HG03108 (cell line): ENCODE data around the gene KHK.
"Not testable (repeated sequence)": the region's sequence is repeated elsewhere in the genome, so short reads cannot be mapped to it uniquely, and the experiment has no call there.

ENCODE experiments used
- ATAC-seq: cut with Tn5 transposase; IDR thresholded peaks from one replicate; pipeline ENCODE4 v1.9.1; 2021; ENCODE audit warnings: moderate library complexity; ENCODE audit not compliant: unreplicated experiment

The KHK gene

GRCh38 chr2:27059141-27059820 lies 27.3 kb upstream of the KHK start:
- no peak for ATAC-seq

- ATAC-seq = no peak
Observed at GRCh38 chr2:27060323-27060722, 26.2 kb upstream of the KHK start.

GRCh38 chr2:27065128-27065527 lies 21.4 kb upstream of the KHK start:
- ATAC-seq = no peak

- no peak for ATAC-seq
Observed at GRCh38 chr2:27067385-27067784, 19.2 kb upstream of the KHK start.

GRCh38 chr2:27069436-27069835 lies 17.1 kb upstream of the KHK start:
- ATAC-seq = no peak

- no peak for ATAC-seq
Observed at GRCh38 chr2:27069961-27070618, 16.5 kb upstream of the KHK start.

GRCh38 chr2:27070653-27071276 lies 15.8 kb upstream of the KHK start:
- peak; percentile 5 for ATAC-seq

- ATAC-seq = peak; percentile 84
Observed at GRCh38 chr2:27071277-27071989, 15.1 kb upstream of the KHK start, which contains the start of gene OST4. OST4 (minus strand) TSS chr2:27071654.

GRCh38 chr2:27071990-27072830 lies 14.4 kb upstream of the KHK start:
- no peak for ATAC-seq

GRCh38 chr2:27072920-27073319 lies 13.7 kb upstream of the KHK start:
- no peak for ATAC-seq

- ATAC-seq = no peak
Observed at GRCh38 chr2:27073782-27074181, 12.8 kb upstream of the KHK start.

- no peak for ATAC-seq
Observed at GRCh38 chr2:27074738-27075565, 11.6 kb upstream of the KHK start.

- not testable (repeated sequence) for ATAC-seq
Observed at GRCh38 chr2:27075566-27075871, 11.1 kb upstream of the KHK start.

GRCh38 chr2:27076323-27076722 lies 10.2 kb upstream of the KHK start:
- no peak for ATAC-seq

- ATAC-seq = no peak
Observed at GRCh38 chr2:27077231-27077630, 9.3 kb upstream of the KHK start.

GRCh38 chr2:27078267-27079194 lies 8.0 kb upstream of the KHK start, which contains the start of gene EMILIN1:
EMILIN1 (plus strand) TSS chr2:27078615; CDS start chr2:27079066, 451 bp downstream.
- ATAC-seq = no peak

GRCh38 chr2:27079233-27080139 lies 7.1 kb upstream of the KHK start:
- no peak for ATAC-seq

GRCh38 chr2:27080140-27080469 lies 6.5 kb upstream of the KHK start:
- no peak for ATAC-seq
